DMS153 treated with DMSO at 0.1 percent for 48 hours (cell line): Measurements from ENCODE around the gene PRSS22.

Source experiments
- DNase-seq: peaks from one replicate; lab custom pipeline; 2025; ENCODE audit not compliant: unreplicated experiment; lab: John Stamatoyannopoulos, UW

Gene PRSS22

DNA sequence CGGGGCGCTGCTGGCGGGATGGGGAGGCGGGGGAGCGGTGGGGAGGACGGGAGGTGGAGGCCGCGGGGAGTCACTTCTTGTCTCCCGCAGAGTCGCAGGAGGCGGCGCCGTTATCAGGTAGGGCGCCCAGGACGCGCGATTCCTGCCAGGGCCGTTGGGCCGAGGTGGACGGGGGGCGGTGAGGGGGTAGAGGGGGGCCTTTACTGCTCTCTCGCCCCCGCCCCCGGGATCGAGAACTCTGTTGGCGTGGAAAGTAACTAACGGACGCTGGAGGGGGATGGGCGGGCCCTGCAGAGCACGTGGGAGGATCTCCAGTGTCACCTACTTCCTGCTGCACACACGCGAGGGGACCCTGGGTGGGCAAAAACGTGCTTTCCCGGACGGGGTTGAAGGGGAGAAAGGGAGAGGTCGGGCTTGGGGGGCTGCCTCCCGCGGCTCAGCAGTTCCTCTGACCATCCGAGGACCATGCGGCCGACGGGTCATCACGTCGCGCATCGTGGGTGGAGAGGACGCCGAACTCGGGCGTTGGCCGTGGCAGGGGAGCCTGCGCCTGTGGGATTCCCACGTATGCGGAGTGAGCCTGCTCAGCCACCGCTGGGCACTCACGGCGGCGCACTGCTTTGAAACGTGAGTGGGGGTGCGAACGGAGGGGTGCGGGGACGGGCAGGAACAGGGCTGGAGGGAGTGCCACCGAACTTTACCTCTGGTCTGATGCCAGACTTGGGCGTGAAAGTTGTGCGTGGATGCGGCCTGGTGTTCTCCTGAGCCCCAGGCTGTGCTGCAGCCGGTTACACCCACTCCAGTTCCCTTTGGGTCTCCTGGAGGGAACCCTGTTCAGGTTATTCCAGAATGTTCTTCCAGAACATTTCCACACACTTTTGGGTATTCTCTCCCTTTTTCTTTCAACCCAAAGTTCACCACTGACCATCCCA lies 40.4 kb downstream of the PRSS22 start:
- no peak for DNase-seq

DNA sequence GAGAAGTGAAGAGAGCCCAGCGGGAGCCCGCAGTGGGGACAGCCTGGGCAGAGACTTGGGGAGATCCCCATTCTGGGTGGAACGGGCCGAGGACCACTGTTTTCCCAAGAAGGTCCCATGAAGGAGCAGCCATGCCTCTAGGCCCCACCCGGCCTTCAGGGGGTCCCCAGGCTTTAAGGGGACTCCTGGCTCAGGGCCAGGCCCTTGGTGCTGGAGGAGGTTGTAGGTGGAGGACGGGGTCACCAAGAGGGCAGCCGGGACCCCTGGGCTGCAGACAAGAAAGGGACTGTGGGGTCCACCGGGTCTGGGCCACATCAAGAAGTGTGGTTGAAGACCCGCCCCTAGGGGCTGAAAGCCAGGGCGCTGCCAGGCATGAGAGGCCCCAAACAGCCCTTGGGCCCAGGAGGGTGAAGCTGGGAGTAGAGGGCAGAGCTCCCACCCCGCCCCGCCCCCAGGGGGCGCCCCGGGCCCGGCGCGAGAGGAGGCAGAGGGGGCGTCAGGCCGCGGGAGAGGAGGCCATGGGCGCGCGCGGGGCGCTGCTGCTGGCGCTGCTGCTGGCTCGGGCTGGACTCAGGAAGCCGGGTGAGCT lies 41.1 kb downstream of the PRSS22 start, which contains the start of gene PRSS21:
Gene PRSS21 (plus strand): TSS at position 487 of the 589 bp plus-strand sequence. CDS start 32 bp downstream, at position 519.
- no peak for DNase-seq

DNA sequence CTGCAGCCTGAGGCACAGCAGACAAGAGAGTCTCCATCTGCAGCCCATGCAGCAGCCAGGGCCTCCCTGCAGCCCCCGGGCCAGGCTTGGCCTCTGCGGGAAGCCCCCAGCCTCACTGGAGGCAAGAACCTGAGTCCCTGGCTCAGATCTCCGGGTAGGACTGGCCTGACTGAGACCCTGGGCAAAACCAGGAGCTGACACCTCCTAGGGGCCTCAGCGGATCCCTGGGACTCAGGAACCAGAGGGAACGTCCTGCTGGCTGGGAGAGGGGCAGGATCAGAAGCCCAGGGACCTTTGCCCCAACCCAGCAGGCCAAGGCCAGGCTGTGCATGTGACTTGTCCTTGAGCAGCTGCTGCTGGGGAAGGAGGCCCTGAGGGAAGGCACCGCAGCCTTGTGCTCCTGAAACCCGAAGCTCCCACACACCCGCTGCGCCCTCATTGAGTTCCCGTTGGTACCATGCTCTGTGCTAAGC lies 42.6 kb downstream of the PRSS22 start:
- no peak for DNase-seq

DNA sequence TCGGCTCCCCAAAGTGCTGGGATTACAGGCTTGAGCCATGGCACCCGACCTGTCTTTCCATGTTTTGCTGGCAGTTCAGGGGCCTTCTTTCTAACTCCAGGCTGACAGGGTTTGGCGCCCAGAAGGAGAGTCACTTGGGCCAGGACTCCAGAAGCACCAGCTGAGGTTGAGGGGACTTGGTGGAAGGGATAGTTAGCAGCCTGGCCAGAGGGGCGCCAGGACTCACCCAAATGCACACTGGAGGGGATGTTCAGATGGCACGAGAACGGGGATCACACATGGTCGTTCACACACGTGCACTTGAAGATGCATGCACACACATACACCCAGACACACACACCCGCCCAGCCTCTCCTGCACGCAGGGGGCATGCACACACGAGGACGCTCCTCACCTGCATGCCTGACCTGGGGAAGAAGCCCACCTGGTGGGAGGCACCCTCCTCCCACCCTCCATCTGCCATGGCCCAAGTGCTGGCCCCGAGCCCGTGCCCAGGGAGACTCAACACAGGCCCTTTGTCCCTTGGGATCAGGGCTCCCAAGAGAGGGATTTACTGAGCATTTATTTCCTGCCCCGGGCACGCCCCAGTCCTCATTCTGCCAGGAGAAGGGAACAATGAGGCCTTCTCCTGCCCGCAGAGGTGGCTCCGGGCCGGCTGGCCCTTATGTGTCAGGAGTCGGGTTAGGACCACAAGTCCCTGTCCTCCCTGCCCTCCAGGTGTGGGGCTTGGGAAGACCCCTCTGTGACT lies 43.2 kb downstream of the PRSS22 start:
- DNase-seq, result no peak

DNA sequence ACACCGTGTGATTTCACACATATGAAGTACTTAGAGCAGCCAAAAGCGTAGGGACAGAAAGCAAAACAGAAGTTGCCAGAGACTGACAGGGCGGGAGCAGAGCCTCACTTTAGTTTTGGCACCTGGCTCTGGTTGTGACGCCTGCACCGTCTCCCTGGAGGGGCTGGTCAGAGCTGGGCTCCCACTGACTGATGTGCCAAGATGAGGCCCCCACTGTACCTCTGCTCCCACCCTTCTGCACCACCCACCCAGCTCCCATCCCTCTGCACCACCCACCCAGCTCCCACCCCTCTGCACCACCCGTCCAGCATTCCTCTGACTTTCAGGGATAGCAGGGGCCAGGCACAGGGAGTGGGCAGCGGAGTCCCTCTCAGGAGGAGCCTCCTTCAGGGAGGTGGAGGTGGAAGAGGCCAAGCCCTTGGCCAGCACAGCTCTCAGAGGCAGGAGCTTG lies 44.2 kb downstream of the PRSS22 start:
- DNase-seq, result no peak

- no peak for DNase-seq
Observed at GRCh38 chr16:2811703-2812471, 46.1 kb downstream of the PRSS22 start.

DNA sequence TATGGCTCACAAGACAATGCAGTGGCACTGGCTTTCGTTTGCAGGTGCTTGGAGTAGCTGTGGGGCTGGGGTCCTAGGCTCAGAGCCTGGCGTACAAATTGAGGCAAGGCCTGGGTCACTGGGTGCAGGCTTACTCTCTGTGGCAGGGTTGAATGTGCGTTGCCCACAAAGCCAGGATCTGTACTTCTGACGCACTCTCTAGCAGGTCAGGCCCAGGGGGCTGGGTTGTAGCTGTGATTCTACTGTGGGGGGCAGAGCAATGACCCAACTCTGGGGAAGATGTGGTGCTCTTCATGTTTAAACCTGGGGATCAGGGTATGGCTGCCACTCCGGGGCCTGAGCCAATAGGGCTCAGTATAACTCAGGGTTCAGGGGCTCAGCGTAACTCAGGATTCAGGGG lies 47.3 kb downstream of the PRSS22 start:
- DNase-seq, result no peak

- no peak for DNase-seq
Observed at GRCh38 chr16:2809149-2809760, 48.7 kb downstream of the PRSS22 start.

- no peak for DNase-seq
Observed at GRCh38 chr16:2808181-2808580, 49.8 kb downstream of the PRSS22 start.

- DNase-seq, result no peak
Observed at GRCh38 chr16:2806286-2806685, 51.7 kb downstream of the PRSS22 start.

- DNase-seq, result no peak
Observed at GRCh38 chr16:2804728-2805127, 53.2 kb downstream of the PRSS22 start.

- no peak for DNase-seq
Observed at GRCh38 chr16:2803545-2804195, 54.3 kb downstream of the PRSS22 start.
